SU-DHL-6 (cell line): ENCODE measurements around the gene AMZ2.

Source experiments
- H2AFZ ChIP-seq: fragments of 200-600 bp; sonication (generic); 2 replicates; pipeline ENCODE4 v1.6.1; 2014; ENCODE audit warnings: low read depth, mild to moderate bottlenecking, moderate library complexity, mixed read lengths, antibody characterized with exemption, low read length; ENCODE audit not compliant: severe bottlenecking
- H3F3A ChIP-seq: fragments of 200-600 bp; shearing (Covaris generic); 2 replicates; pipeline ENCODE4 v1.6.0; 2016; ENCODE audit warnings: antibody characterized with exemption, mild to moderate bottlenecking; ENCODE audit not compliant: insufficient read depth
- H3K27ac ChIP-seq: fragments of 200-600 bp; sonication (generic); 2 replicates; pipeline ENCODE4 v1.5.1; 2016; ENCODE audit warnings: low read depth, mild to moderate bottlenecking, low read length, moderate library complexity, mixed read lengths
- H3K27me3 ChIP-seq: fragments of 200-600 bp; sonication (generic), shearing (Covaris generic); 2 replicates; pipeline ENCODE4 v1.6.0; 2014; ENCODE audit warnings: mild to moderate bottlenecking, low read length
- H3K36me3 ChIP-seq: fragments of 200-600 bp; sonication (generic); 2 replicates; pipeline ENCODE4 v1.6.1; 2014; ENCODE audit warnings: mild to moderate bottlenecking, low read length, mixed read lengths
- H3K4me2 ChIP-seq: fragments of 300-600, 200-600 bp; shearing (Covaris generic), sonication (generic); 2 replicates; pipeline ENCODE4 v1.6.0; 2014; ENCODE audit warnings: low read length, low read depth, mild to moderate bottlenecking; ENCODE audit not compliant: poor library complexity, severe bottlenecking
- H3K4me3 ChIP-seq: fragments of 200-600 bp; sonication (generic); 2 replicates; pipeline ENCODE4 v1.5.1; 2014; ENCODE audit warnings: antibody characterized with exemption, low read length, mild to moderate bottlenecking, mixed read lengths; ENCODE audit not compliant: insufficient read depth, poor library complexity, severe bottlenecking
- H3K79me2 ChIP-seq: fragments of 200-600 bp; sonication (generic); 2 replicates; pipeline ENCODE4 v1.6.1; 2014; ENCODE audit warnings: mild to moderate bottlenecking, low read length, moderate library complexity; ENCODE audit not compliant: insufficient read depth
- H3K9ac ChIP-seq: fragments of 200-600 bp; sonication (generic); 2 replicates; pipeline ENCODE4 v1.7.0; 2014; ENCODE audit warnings: mild to moderate bottlenecking, low read length
- H3K9me2 ChIP-seq: fragments of 200-600 bp; sonication (generic); replicated peaks from 2 replicates; pipeline ENCODE4 v1.6.1; 2014; ENCODE audit warnings: low read length; ENCODE audit not compliant: insufficient read depth
- H3K9me3 ChIP-seq: fragments of 200-600 bp; sonication (generic); 2 replicates; pipeline ENCODE4 v1.6.1; 2014; ENCODE audit warnings: low read length, mixed read lengths; ENCODE audit not compliant: insufficient read depth
- H4K20me1 ChIP-seq: fragments of 200-600 bp; sonication (generic); 2 replicates; pipeline ENCODE4 v1.6.1; 2014; ENCODE audit warnings: low read depth, mild to moderate bottlenecking, antibody characterized with exemption, low read length, moderate library complexity, mixed read lengths
- CTCF ChIP-seq: fragments of 200-600 bp; sonication (generic); IDR thresholded peaks from one replicate; pipeline ENCODE4 v1.5.1; 2017; ENCODE audit warnings: antibody characterized with exemption, mild to moderate bottlenecking, low read length, moderate library complexity; ENCODE audit not compliant: insufficient read depth, poor library complexity, severe bottlenecking
- EZH2phosphoT487 ChIP-seq: fragments of 200-600 bp; sonication (generic), shearing (Covaris generic); conservative IDR thresholded peaks from 2 replicates; pipeline ENCODE4 v1.6.1; 2018; ENCODE audit warnings: mild to moderate bottlenecking, antibody characterized with exemption, low read length, moderate library complexity, mixed read lengths

The AMZ2 gene

GRCh38 chr17:68302666-68303065 lies 54.8 kb downstream of the AMZ2 start:
- Histone ChIP-seq H3K27me3 (no peaks in the 10 kb centered on the region), H3K4me2 (no peak overlapping the region), H3K36me3 (no peaks in the 10 kb centered on the region), H3K79me2 (no peaks in the 10 kb centered on the region), H3K9ac (no peak overlapping the region), H2AFZ (no peak overlapping the region), H4K20me1 (no peaks in the 10 kb centered on the region), H3K27ac (no peak overlapping the region), H3K9me3 (no peaks in the 10 kb centered on the region), H3K9me2 (no peaks in the 10 kb centered on the region), H3K4me3 (no peak overlapping the region), H3F3A (no peaks in the 10 kb centered on the region)
- TF ChIP-seq CTCF = no peak

- Histone ChIP-seq H3K27me3 (no peaks in the 10 kb centered on the region), H3K36me3 (no peaks in the 10 kb centered on the region), H2AFZ (no peak overlapping the region), H3F3A (no peaks in the 10 kb centered on the region), H3K4me2 (no peak overlapping the region), H3K4me3 (no peak overlapping the region), H3K27ac (no peak overlapping the region), H4K20me1 (no peaks in the 10 kb centered on the region), H3K9me3 (no peaks in the 10 kb centered on the region), H3K9ac (no peak overlapping the region), H3K9me2 (no peaks in the 10 kb centered on the region), H3K79me2 (no peaks in the 10 kb centered on the region)
- TF ChIP-seq EZH2phosphoT487 = no peak
- TF ChIP-seq CTCF = no peak
Measured at GRCh38 chr17:68304706-68305105, 56.9 kb downstream of the AMZ2 start.

GRCh38 chr17:68305142-68305541 lies 57.3 kb downstream of the AMZ2 start:
- Histone ChIP-seq H3K9me2 (no peaks in the 10 kb centered on the region), H3K9ac (no peak overlapping the region), H3K4me3 (no peak overlapping the region), H3K27me3 (no peaks in the 10 kb centered on the region), H3K79me2 (no peaks in the 10 kb centered on the region), H3K4me2 (no peak overlapping the region), H3K9me3 (no peaks in the 10 kb centered on the region), H3F3A (no peaks in the 10 kb centered on the region), H3K36me3 (no peaks in the 10 kb centered on the region), H2AFZ (no peak overlapping the region), H3K27ac (no peak overlapping the region), H4K20me1 (no peaks in the 10 kb centered on the region)
- TF ChIP-seq EZH2phosphoT487 (no peak), CTCF (no peak)
